Bronchial smooth muscle cell (primary cell): ENCODE data around the gene ING2. TPM values are rescaled to one million over a fixed set of nuclear protein-coding genes. Genes with fewer than 3 reads are reported as not detected.

Source experiments
- total RNA-seq: library from RNA; depleted of rRNA; stranded (reverse); fragments of >200 nt; gene quantifications from 2 replicates; pipeline ENCODE4 v1.2.1, GENCODE V29; 2014

ING2 gene, protein sequence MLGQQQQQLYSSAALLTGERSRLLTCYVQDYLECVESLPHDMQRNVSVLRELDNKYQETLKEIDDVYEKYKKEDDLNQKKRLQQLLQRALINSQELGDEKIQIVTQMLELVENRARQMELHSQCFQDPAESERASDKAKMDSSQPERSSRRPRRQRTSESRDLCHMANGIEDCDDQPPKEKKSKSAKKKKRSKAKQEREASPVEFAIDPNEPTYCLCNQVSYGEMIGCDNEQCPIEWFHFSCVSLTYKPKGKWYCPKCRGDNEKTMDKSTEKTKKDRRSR
- 8.8 and 11.6 TPM in 2 replicates for total RNA-seq

DNA sequence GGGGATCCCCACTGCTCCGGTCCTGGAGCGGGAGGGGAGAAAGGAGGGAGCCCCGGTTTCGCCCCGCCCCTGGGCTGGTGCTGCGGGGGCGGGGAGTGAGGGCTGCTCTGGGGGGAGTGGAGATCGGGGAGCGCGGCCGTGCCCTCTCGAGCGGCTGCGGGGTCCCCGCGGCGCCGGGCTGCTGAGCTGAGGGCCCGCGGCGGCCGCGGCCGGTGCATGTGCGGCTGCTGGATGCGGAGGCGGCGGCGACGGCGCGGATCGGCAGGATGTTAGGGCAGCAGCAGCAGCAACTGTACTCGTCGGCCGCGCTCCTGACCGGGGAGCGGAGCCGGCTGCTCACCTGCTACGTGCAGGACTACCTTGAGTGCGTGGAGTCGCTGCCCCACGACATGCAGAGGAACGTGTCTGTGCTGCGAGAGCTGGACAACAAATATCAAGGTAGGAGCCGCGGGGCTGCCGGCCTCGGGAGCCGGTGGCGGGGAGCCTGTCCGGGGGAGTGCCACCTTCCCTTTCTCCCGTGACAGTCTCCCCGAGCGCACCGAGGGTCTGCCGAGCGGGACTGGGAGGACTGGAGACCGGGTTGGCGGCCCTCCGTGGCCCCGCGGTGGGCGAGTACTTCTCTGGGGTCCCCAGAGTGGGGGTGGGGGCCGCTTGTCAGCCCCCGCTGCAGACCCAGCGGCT lies at the start of gene ING2:
Gene ING2 (plus strand): TSS at position 129 of the 681 bp plus-strand sequence. CDS start 138 bp downstream, at position 267.

Other genes starting within 250 kb of the ING2 start
- not detected in 2 replicates for gene CLDN22, start 184.8 kb upstream of the ING2 start, total RNA-seq
- not detected in 2 replicates for gene CLDN24, start 182.6 kb upstream of the ING2 start, total RNA-seq
- 10.9 and 11.5 TPM in 2 replicates for gene CDKN2AIP, start 60.4 kb upstream of the ING2 start, total RNA-seq
- gene RWDD4, start 154.1 kb downstream of the ING2 start, total RNA-seq, result 8.8 and 13.2 TPM in 2 replicates
- gene TRAPPC11, start 154.2 kb downstream of the ING2 start, total RNA-seq, result 31.1 TPM in 2 replicates